Ovary (tissue), 9 donors: ENCODE data around the gene COMMD9. TPM values are rescaled to one million over a fixed set of nuclear protein-coding genes. Genes with fewer than 3 reads are reported as not detected.

Source experiments
- DNase-seq, 5 donors: peaks; one replicate each; pipeline ENCODE4 v3.0.0-alpha.2; 2019 to 2020
- H3K27ac ChIP-seq, 2 donors: fragments of 200-600 bp; one replicate each; pipeline versions ENCODE4 v1.5.1 to v1.8.0; 2019 to 2022
- H3K27me3 ChIP-seq: fragments of 200-600 bp; one replicate; pipeline ENCODE4 v1.8.0; 2022
- H3K36me3 ChIP-seq: fragments of 200-600 bp; sonication (generic); one replicate; pipeline ENCODE4 v1.5.1; 2019
- H3K4me1 ChIP-seq: one replicate; pipeline ENCODE4 v1.8.1; 2013; ENCODE audit warnings: mild to moderate bottlenecking, moderate library complexity; ENCODE audit not compliant: insufficient read depth
- H3K4me3 ChIP-seq: fragments of 200-600 bp; sonication (generic); one replicate; pipeline ENCODE4 v1.5.1; 2017
- H3K9me3 ChIP-seq, 2 donors: fragments of 200-600 bp in 1 of 2; sonication (generic) in 1 of 2; one replicate each; pipeline versions ENCODE4 v1.5.1 to v1.8.1; 2013 to 2019; ENCODE audit warnings: mild to moderate bottlenecking in 1 of 2, moderate library complexity in 1 of 2
- EP300 ChIP-seq: sonication (generic); formaldehyde crosslinking; IDR thresholded peaks from one replicate; pipeline ENCODE4 v1.6.1; 2017; ENCODE audit warnings: antibody characterized with exemption
- POLR2A ChIP-seq: fragments of 450-650 bp; IDR thresholded peaks from one replicate; pipeline ENCODE4 v1.6.1; 2017; ENCODE audit warnings: antibody characterized with exemption, mild to moderate bottlenecking, moderate library complexity
- WGBS, 3 donors: extraction: QIAGEN DNeasy Blood & Tissue Kit in 1 of 3; methylation state at CpG; one replicate each; pipeline versions ENCODE4 v1.1.5 to v1.1.7; 2013 to 2017; 5-methylcytosine and 5-hydroxymethylcytosine counted together
- intact Hi-C, 4 donors: fragments of 100-400 bp; cut with DNase I; formaldehyde crosslinking; loops; one replicate each; pipeline versions ENCODE4 v1.11.0 to v1.15.1; 2022 to 2023
- polyA plus RNA-seq, 2 donors: library from polyadenylated mRNA; stranded (reverse); fragments of 200-250 nt in 1 of 2; fragments of 350-450 nt in 1 of 2; fragmentation: Illumina TruSeq in 1 of 2; extraction: RNeasy Lipid Tissue Mini Kit (QIAGEN cat#74804) in 1 of 2; gene quantifications; one replicate each; pipeline ENCODE4 v1.2.3, GENCODE V29; 2013 to 2014
- total RNA-seq, 7 donors: library from RNA; depleted of rRNA in 2 of 7; stranded (reverse); fragments of >200 nt in 2 of 7; fragmentation: NEBNext Ultra II Directional in 3 of 7; extraction: Animal tissue kit (Norgen Biotek cat#: 25700) in 3 of 7; gene quantifications; one replicate each; pipeline versions ENCODE4 v1.1.0 to v1.2.4, GENCODE V29; 2016 to 2023
- TF ChIP-seq, protein P1 (sequence below), 3 donors: fragments of 450-650 bp in 2 of 3; fragments of 200-600 bp in 1 of 3; IDR thresholded peaks; one replicate each; pipeline versions ENCODE4 v1.5.1 to v1.8.0; 2016 to 2022; ENCODE audit warnings: antibody characterized with exemption in 3 of 3, mild to moderate bottlenecking in 1 of 3
- donor health status: DM: no; HTN: no; CAD: no; lungs with moderate emphysema.
- donor health status: DM: no; HTN: no; CAD: no.
- donor health status: Bipolar disorder and iron deficiency.
- donor health status: DM: yes; HTN: yes; CAD: no.
- donor health status: DM: no; HTN: no; CAD: no.
- donor health status: DM: yes; HTN: yes; CAD: no.

The COMMD9 gene
- total and polyA plus RNA-seq, 9 donors: 18.4 to 51.5 (median 33.0) TPM

DNA sequence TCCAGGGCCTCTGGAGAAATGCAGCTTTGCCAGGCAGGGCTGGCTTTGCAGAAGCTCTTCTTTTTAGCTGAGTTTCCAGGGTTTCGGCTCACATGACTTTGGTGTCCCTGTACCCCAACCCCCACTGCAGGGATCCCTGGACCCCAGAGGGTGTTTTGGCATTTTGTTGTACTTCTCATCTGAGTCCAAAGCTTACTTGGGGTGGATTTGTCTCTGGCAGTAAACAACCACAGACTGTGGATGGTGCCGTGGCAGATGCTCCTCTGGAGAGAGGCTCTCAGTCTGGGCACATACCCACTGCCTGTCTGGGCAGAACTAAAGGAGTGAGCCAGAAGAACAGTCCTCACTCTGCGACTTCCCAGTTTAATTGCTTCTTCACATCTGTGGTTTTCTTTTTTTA lies 49.6 kb downstream of the COMMD9 start:
- Histone ChIP-seq H3K36me3 (no peaks in the 10 kb centered on the region), H3K27ac (no peak overlapping the region), H3K4me3 (no peak overlapping the region), H3K4me1 (peaks cover 3% of the 10 kb centered on the region), H3K9me3 (no peaks in the 10 kb centered on the region), H3K27me3 (no peaks in the 10 kb centered on the region)
- 89 to 91% (median 91%) methylated on average over 3 of the region's 3 CpGs for WGBS, 3 donors
- no peak for DNase-seq
- no peak for TF ChIP-seq EP300
- TF ChIP-seq POLR2A: no peak
- TF ChIP-seq, protein P1, sequence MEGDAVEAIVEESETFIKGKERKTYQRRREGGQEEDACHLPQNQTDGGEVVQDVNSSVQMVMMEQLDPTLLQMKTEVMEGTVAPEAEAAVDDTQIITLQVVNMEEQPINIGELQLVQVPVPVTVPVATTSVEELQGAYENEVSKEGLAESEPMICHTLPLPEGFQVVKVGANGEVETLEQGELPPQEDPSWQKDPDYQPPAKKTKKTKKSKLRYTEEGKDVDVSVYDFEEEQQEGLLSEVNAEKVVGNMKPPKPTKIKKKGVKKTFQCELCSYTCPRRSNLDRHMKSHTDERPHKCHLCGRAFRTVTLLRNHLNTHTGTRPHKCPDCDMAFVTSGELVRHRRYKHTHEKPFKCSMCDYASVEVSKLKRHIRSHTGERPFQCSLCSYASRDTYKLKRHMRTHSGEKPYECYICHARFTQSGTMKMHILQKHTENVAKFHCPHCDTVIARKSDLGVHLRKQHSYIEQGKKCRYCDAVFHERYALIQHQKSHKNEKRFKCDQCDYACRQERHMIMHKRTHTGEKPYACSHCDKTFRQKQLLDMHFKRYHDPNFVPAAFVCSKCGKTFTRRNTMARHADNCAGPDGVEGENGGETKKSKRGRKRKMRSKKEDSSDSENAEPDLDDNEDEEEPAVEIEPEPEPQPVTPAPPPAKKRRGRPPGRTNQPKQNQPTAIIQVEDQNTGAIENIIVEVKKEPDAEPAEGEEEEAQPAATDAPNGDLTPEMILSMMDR (IDR thresholded peaks at IDR 0.05): no peak
- intact Hi-C loops: no loop called here

DNA sequence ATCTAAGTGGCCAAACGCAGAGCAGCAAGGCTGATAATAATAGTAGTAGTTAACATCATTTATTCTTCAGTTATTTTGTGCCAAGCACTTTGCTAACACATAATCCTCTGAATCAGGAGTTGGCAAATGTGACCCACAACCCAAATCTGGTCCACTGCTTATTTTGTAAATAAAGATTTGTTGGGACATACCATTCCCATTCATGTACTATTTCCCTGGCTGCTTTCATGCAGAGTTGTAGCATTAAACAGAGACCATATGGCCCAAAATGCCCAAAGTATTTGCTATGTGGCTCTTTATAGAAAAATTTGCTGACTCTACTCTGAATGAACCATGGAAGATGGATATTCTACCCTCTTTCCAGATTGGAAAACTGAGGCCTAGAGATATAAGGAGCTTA lies 50.3 kb downstream of the COMMD9 start:
- TF ChIP-seq EP300 (no peak), POLR2A (no peak)
- TF ChIP-seq, protein P1 (IDR thresholded peaks at IDR 0.05): no peak
- Histone ChIP-seq H3K9me3 (no peaks in the 10 kb centered on the region), H3K4me3 (no peak overlapping the region), H3K4me1 (peaks cover 3% of the 10 kb centered on the region), H3K27ac (no peak overlapping the region), H3K36me3 (no peaks in the 10 kb centered on the region), H3K27me3 (no peaks in the 10 kb centered on the region)
- no peak for DNase-seq
- intact Hi-C loops: no loop called here
- 48 to 77% (median 65%) methylated on average over 1 of the region's 1 CpG for WGBS, 3 donors

DNA sequence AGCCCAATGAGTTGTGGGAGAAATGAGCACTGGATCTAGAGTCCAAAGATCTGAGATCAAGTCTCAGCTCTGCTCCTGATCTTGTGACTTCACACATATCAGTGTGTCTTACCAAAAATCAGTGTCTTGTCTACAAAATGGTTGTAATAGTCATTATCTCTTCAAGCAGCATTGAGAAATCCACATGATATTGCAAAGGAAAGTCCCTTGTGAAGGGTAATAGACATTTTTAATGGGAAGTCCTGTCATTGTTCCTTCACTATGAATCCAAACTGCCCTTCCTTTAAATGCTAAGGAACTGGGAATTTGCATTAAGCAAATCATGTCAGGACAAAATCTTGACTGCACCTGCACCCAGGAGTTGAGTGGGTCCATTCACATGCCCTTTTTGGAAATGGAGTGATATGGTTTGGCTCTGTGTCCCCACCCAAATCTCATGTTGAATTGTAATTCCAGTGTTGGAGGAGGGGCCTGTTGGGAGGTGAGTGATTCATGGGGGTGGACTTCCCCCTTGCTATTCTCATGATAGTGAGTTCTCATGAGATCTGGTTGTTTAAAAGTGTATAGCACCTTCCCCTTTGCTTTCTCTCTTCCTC lies 51.1 kb downstream of the COMMD9 start:
- Histone ChIP-seq H3K4me3 (no peak overlapping the region), H3K27me3 (no peaks in the 10 kb centered on the region), H3K9me3 (no peaks in the 10 kb centered on the region), H3K27ac (no peak overlapping the region), H3K36me3 (no peaks in the 10 kb centered on the region), H3K4me1 (peaks cover 4% of the 10 kb centered on the region)
- TF ChIP-seq POLR2A (no peak), EP300 (no peak)
- TF ChIP-seq, protein P1 (IDR thresholded peaks at IDR 0.05): no peak
- intact Hi-C loops: no loop called here
- DNase-seq: no peak

DNA sequence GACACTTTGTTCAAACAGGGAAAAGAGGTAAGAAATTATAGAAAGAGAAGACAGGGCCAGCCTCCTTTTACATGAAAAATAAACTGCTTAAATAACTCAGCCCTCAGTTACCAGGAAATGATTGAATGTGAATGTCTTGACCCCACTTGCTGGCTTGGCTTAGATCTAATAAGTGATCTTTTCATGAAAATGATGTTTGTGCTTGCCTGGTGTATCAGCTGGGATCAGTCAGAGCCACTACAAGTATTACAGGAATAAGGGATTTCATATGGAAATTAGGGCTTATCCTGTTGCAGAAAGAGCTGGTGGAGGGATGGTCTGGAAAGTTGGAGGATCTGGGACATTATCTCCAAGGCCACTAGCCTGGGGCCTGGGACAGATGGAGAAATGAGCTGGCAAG lies 51.8 kb downstream of the COMMD9 start:
- Histone ChIP-seq H3K27ac (no peak overlapping the region), H3K9me3 (no peaks in the 10 kb centered on the region), H3K36me3 (no peaks in the 10 kb centered on the region), H3K27me3 (no peaks in the 10 kb centered on the region), H3K4me1 (peaks cover 4% of the 10 kb centered on the region), H3K4me3 (no peak overlapping the region)
- intact Hi-C loops: no loop called here
- TF ChIP-seq, protein P1 (IDR thresholded peaks at IDR 0.05): no peak
- TF ChIP-seq EP300: no peak
- TF ChIP-seq POLR2A: no peak
- no peak for DNase-seq
